C4-2B (cell line): ENCODE data around the gene SPATA25.

Experiments
- ZFX ChIP-seq: fragments of 450-650 bp; IDR thresholded peaks from 2 replicates; pipeline ENCODE4 v1.6.1; 2017
- TF ChIP-seq, protein P1 (sequence below): fragments of 450-650 bp; conservative IDR thresholded peaks from 2 replicates; pipeline ENCODE4 v1.5.1; 2017; ENCODE audit warnings: mild to moderate bottlenecking

DNA sequence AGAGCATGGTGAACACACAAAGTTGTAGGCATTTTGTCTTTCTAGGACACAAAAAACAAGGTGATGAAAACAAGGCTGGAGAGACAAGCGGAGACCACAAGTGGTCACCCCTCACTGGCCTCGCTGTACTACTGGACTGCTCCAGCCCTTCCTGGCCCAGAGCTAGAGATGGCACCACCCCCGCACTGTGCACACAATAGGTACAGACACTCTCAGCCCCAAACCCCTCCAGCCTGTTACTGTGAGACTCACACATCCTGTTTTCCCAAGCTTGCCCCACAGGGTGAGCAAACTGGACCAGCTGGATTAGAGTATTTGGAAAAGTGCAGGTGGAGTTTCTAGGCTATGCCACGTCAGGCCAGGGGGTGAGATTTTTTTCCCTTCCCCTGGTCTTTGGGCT, 14.8 kb downstream of the SPATA25 start:
- TF ChIP-seq, protein P1, sequence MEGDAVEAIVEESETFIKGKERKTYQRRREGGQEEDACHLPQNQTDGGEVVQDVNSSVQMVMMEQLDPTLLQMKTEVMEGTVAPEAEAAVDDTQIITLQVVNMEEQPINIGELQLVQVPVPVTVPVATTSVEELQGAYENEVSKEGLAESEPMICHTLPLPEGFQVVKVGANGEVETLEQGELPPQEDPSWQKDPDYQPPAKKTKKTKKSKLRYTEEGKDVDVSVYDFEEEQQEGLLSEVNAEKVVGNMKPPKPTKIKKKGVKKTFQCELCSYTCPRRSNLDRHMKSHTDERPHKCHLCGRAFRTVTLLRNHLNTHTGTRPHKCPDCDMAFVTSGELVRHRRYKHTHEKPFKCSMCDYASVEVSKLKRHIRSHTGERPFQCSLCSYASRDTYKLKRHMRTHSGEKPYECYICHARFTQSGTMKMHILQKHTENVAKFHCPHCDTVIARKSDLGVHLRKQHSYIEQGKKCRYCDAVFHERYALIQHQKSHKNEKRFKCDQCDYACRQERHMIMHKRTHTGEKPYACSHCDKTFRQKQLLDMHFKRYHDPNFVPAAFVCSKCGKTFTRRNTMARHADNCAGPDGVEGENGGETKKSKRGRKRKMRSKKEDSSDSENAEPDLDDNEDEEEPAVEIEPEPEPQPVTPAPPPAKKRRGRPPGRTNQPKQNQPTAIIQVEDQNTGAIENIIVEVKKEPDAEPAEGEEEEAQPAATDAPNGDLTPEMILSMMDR = no peak
- no peak for TF ChIP-seq ZFX
